ENCODE data around the gene RHOBTB3. TPM values are rescaled to one million over a fixed set of nuclear protein-coding genes. Genes with fewer than 3 reads are reported as not detected.

Gene RHOBTB3
- total and polyA plus RNA-seq, 2 donors (not counting 3 experiments of a cell fraction or from before 2014, with no cell fraction given): 44.1 to 52.1 TPM

GRCh38 chr5:95817430-95817829 is 86.3 kb downstream of the RHOBTB3 start:
- Histone ChIP-seq H2AFZ (ENCODE audit: low read depth, low read length) (no peak overlapping the region), H3K9me3 (replicated peaks; ENCODE audit: control insufficient read depth, insufficient read depth, low read length) (no peaks in the 10 kb centered on the region), H3K27me3 (ENCODE audit: control insufficient read depth in 2 of 2, insufficient read depth in 2 of 2, low read length in 2 of 2) (no peaks in the 10 kb centered on the region), H3K4me3 (replicated peaks in 1 of 3; ENCODE audit: insufficient read depth in 1 of 3, low read depth in 1 of 3, low read length in 3 of 3) (no peak overlapping the region), H3K9me1 (replicated peaks; ENCODE audit: control insufficient read depth, extremely low read depth, insufficient read depth, low read length) (no peaks in the 10 kb centered on the region), H3K36me3 (ENCODE audit: control insufficient read depth in 2 of 2, extremely low read depth in 1 of 2, insufficient read depth in 2 of 2, low read length in 2 of 2) (no peaks in the 10 kb centered on the region), H3K4me2 (ENCODE audit: insufficient read depth, low read length) (no peak overlapping the region), H4K20me1 (replicated peaks; ENCODE audit: control insufficient read depth, extremely low read depth, insufficient read depth, low read length) (no peaks in the 10 kb centered on the region), H3K9ac (replicated peaks; ENCODE audit: extremely low read depth, insufficient read depth, low read length) (no peak overlapping the region), H3K4me1 (ENCODE audit: control insufficient read depth, extremely low read depth, insufficient read depth, low read length) (peaks cover 6% of the 10 kb centered on the region), H3K27ac (ENCODE audit: insufficient read depth, low read depth, low read length) (no peak overlapping the region), H3K79me2 (ENCODE audit: control insufficient read depth, insufficient read depth, low read length) (no peaks in the 10 kb centered on the region)
- intact Hi-C loops (cut with micrococcal nuclease) (no loop called here), dilution Hi-C loops (cut with MboI; ENCODE audit: extremely low pct_ligation_motif_present, low sequenced_read_pairs) (no loop called here)
- TF ChIP-seq POLR2A (IDR thresholded peaks at IDR 0.05; ENCODE audit: low read depth, low read length): no peak
- TF ChIP-seq EZH2 (IDR thresholded peaks at IDR 0.05; ENCODE audit: borderline replicate concordance, low read depth, low read length, severe bottlenecking): no peak
- TF ChIP-seq POLR2AphosphoS5 (IDR thresholded peaks at IDR 0.05; ENCODE audit: insufficient read depth, low read depth, low read length): no peak
- no peak for TF ChIP-seq MYC (IDR thresholded peaks at IDR 0.05; ENCODE audit: low read depth, low read length)
- no peak for TF ChIP-seq FOS (IDR thresholded peaks at IDR 0.05; ENCODE audit: borderline replicate concordance, insufficient read depth, low read length)
- TF ChIP-seq JUN (IDR thresholded peaks at IDR 0.05; ENCODE audit: borderline replicate concordance, insufficient read depth, insufficient read length, low read depth): no peak
- TF ChIP-seq CTCF (IDR thresholded peaks at IDR 0.05; ENCODE audit: extremely low read depth in 1 of 2, insufficient read depth in 1 of 2, low read depth in 1 of 2, low read length in 2 of 2): no peak
- TF ChIP-seq GATA2 (IDR thresholded peaks at IDR 0.05; ENCODE audit: insufficient read depth, insufficient read length, low read depth, low read length): no peak
- TF ChIP-seq MAX (IDR thresholded peaks at IDR 0.05; ENCODE audit: insufficient read depth, insufficient read length): no peak
- ChIA-PET CTCF (interaction anchor here (1.7 kb wide), 1 partner anchor 10 kb away, joined by 4 read pairs; no protein-coding TSS in a partner anchor), POLR2A (no interaction called here)
- DNase-seq (ENCODE audit: low read depth, low spot score) (no peak), FAIRE-seq (no peak)
- BruUV-seq (replicated peaks): no TSS peak

All from endothelial cell of umbilical vein (primary cell).